Stomach (tissue), 19 donors: ENCODE results near the gene LMF2. TPM values are rescaled to one million over a fixed set of nuclear protein-coding genes. Genes with fewer than 3 reads are reported as not detected.

Experiments used
- DNase-seq, 2 donors: peaks; one replicate each; pipeline versions ENCODE4 v3.0.0 to v3.0.0-alpha.2; 2013 to 2019
- H3K27ac ChIP-seq, 5 donors: fragments of 200-600 bp in 4 of 5; sonication (generic) in 4 of 5; one replicate each; pipeline ENCODE4 v1.5.1; 2013 to 2019; ENCODE audit warnings: mild to moderate bottlenecking in 1 of 5, moderate library complexity in 1 of 5
- H3K27me3 ChIP-seq, 3 donors: fragments of 200-600 bp; sonication (generic); one replicate each; pipeline ENCODE4 v1.5.1; 2017 to 2019; ENCODE audit warnings: mixed run types in 1 of 3
- H3K36me3 ChIP-seq, 4 donors: fragments of 200-600 bp; sonication (generic); 1 replicate in 3 of 4; 2 replicates in 1 of 4; pipeline ENCODE4 v1.5.1; 2016 to 2019
- H3K4me1 ChIP-seq, 4 donors: fragments of 200-600 bp; sonication (generic); one replicate each; pipeline ENCODE4 v1.5.1; 2016 to 2019
- H3K4me3 ChIP-seq, 4 donors: fragments of 200-600 bp; sonication (generic) in 3 of 4; one replicate each; pipeline ENCODE4 v1.5.1; 2016 to 2019; ENCODE audit warnings: mild to moderate bottlenecking in 1 of 4
- H3K9me3 ChIP-seq, 4 donors: fragments of 200-600 bp; sonication (generic); one replicate each; pipeline ENCODE4 v1.5.1; 2016 to 2019
- EP300 ChIP-seq: sonication (generic); formaldehyde crosslinking; IDR thresholded peaks from one replicate; pipeline ENCODE4 v1.6.1; 2017; ENCODE audit warnings: antibody characterized with exemption
- POLR2A ChIP-seq, 4 donors: fragments of 450-650 bp; IDR thresholded peaks; one replicate each; pipeline ENCODE4 v1.6.1; 2016; ENCODE audit warnings: antibody characterized with exemption in 4 of 4, control low read depth in 2 of 4, mild to moderate bottlenecking in 1 of 4, moderate library complexity in 1 of 4
- POLR2AphosphoS5 ChIP-seq, 3 donors: sonication (generic); formaldehyde crosslinking; IDR thresholded peaks; one replicate each; pipeline ENCODE4 v1.6.1; 2016; ENCODE audit warnings: antibody characterized with exemption in 3 of 3
- WGBS, 5 donors: extraction: QIAGEN DNeasy Blood & Tissue Kit in 3 of 5; methylation state at CpG; one replicate each; pipeline versions ENCODE4 v1.1.5 to v1.1.7; 2013 to 2018; 5-methylcytosine and 5-hydroxymethylcytosine counted together
- intact Hi-C: fragments of 100-400 bp; cut with DNase I; formaldehyde crosslinking; loops from one replicate; pipeline ENCODE4 v1.15.1; 2023; ENCODE audit warnings: low total_unique reads
- long read RNA-seq, 10 donors: transcript quantifications; one replicate each; lab custom pipeline, GENCODE V29; 2026
- polyA plus RNA-seq, 3 donors: library from polyadenylated mRNA; stranded (reverse); fragments of 200-250 nt; gene quantifications; one replicate each; pipeline ENCODE4 v1.2.3, GENCODE V29; 2013
- total RNA-seq, 5 donors: library from RNA; depleted of rRNA; stranded (reverse); fragments of >200 nt; gene quantifications; one replicate each; pipeline versions ENCODE4 v1.1.0 to v1.2.3, GENCODE V29; 2014 to 2016
- TF ChIP-seq, protein P1 (sequence below), 7 experiments: fragments of 450-650 bp in 4 of 7; fragments of 200-600 bp in 3 of 7; sonication (generic) in 3 of 7; IDR thresholded peaks; one replicate each; pipeline ENCODE4 v1.5.1; 2016 to 2019; ENCODE audit warnings: antibody characterized with exemption in 7 of 7, control low read depth in 2 of 7, mild to moderate bottlenecking in 1 of 7
- donor health status: healthy with polysubstance abuse.
- donor health status: Bipolar disorder and iron deficiency.
- donor health status: healthy.

Gene LMF2, protein sequence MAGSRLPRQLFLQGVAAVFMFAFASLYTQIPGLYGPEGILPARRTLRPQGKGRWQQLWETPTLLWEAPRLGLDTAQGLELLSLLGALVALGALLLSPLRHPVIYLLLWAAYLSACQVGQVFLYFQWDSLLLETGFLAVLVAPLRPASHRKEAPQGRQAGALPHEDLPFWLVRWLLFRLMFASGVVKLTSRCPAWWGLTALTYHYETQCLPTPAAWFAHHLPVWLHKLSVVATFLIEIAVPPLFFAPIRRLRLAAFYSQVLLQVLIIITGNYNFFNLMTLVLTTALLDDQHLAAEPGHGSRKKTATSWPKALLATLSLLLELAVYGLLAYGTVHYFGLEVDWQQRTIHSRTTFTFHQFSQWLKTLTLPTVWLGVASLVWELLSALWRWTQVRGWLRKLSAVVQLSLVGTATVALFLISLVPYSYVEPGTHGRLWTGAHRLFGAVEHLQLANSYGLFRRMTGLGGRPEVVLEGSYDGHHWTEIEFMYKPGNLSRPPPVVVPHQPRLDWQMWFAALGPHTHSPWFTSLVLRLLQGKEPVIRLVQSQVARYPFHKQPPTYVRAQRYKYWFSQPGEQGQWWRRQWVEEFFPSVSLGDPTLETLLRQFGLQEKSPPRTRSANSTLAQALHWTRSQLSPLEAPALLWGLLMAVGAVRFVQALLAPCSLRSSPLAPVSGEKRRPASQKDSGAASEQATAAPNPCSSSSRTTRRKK
- total RNA-seq (100 to 1,000 TPM in 1 of 5 donors, 10 to 100 TPM in 4; 11.9 to 212 (median 58.5) TPM), polyA plus RNA-seq (10 to 100 TPM; 13.1 to 73.4 (median 25.6) TPM)
- long read RNA-seq, donor 1, partial matches to known transcripts, result 5 of 7 reads
- long read RNA-seq, donor 1, other reads (novel, unspliced or antisense), result 0 of 7 reads
- long read RNA-seq, donor 2, transcript LMF2-202 (14 exons, 2,582 nt), result major isoform, 6 of 8 reads
- long read RNA-seq, donor 2, partial matches to known transcripts, result 0 of 8 reads
- long read RNA-seq, donor 2, other reads (novel, unspliced or antisense), result 0 of 8 reads
- long read RNA-seq, donor 3, partial matches to known transcripts, result 0 of 2 reads
- long read RNA-seq, donor 3, other reads (novel, unspliced or antisense), result 0 of 2 reads
- long read RNA-seq, donor 4, result 0 reads
- long read RNA-seq, donor 5, transcript LMF2-202 (14 exons, 2,582 nt), result major isoform, 6 of 7 reads
- long read RNA-seq, donor 5, partial matches to known transcripts, result 0 of 7 reads
- long read RNA-seq, donor 5, other reads (novel, unspliced or antisense), result 0 of 7 reads
- long read RNA-seq, donor 6, transcript LMF2-202 (14 exons, 2,582 nt), result major isoform, 10 of 11 reads
- long read RNA-seq, donor 6, partial matches to known transcripts, result 0 of 11 reads
- long read RNA-seq, donor 6, other reads (novel, unspliced or antisense), result 0 of 11 reads
- long read RNA-seq, donor 7, partial matches to known transcripts, result 7 of 11 reads
- long read RNA-seq, donor 7, other reads (novel, unspliced or antisense), result 0 of 11 reads
- long read RNA-seq, donor 8, partial matches to known transcripts, result 0 of 3 reads
- long read RNA-seq, donor 8, other reads (novel, unspliced or antisense), result 0 of 3 reads
- long read RNA-seq, donor 9, partial matches to known transcripts, result 0 of 3 reads
- long read RNA-seq, donor 9, other reads (novel, unspliced or antisense), result 0 of 3 reads
- long read RNA-seq, donor 10, partial matches to known transcripts, result 0 of 2 reads
- long read RNA-seq, donor 10, other reads (novel, unspliced or antisense), result 0 of 2 reads

DNA sequence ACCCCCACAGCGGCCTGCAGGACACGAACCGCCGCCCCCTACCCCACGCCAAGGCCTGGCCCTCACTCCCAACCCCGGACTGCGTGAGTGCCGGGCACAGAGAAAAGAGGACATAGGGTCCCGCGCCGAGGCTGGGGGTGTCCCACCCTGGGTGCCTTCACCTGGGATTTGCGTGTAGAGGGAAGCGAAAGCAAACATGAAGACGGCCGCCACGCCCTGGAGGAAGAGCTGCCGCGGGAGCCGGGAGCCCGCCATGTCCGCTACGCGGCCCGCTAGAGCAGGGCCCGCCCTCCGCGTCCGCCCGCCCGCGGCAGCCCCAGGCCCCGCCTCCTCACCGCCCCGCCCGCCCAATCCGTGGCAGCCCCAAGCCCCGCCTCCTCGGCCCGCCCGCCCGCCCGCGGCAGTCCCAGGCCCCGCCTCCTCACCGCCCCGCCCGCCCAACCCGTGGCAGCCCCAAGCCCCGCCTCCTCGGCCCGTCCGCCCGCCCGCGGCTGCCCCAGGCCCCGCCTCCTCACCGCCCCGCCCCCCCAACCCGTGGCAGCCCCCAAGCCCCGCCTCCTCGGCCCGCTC, at the start of gene LMF2:
Gene LMF2 (minus strand): TSS at position 282 of the 570 bp plus-strand sequence. CDS start 27 bp downstream, at position 255.
- Histone ChIP-seq H3K27ac (peak within 1 kb of the TSS; percentile 91 to 99 (median 98)), H3K4me3 (peak within 1 kb of the TSS; percentile 81 to 99 (median 93)), H3K36me3 (peaks cover 27 to 47% (median 44%) of the 10 kb centered on the region in 4 donors), H3K4me1 (peaks cover 23 to 50% (median 40%) of the 10 kb centered on the region in 4 donors), H3K9me3 (no peaks in the 10 kb centered on the region), H3K27me3 (no peaks in the 10 kb centered on the region)
- intact Hi-C loops, result loop anchor here (10.0 kb wide), 1 partner anchor 253 kb away; the partner anchor contains the start of gene HDAC10
- 0 to 1% (median 1%) methylated on average over 11 to 57 of the region's 62 CpGs for WGBS, 5 donors
- DNase-seq, result peak in 1 of 2 donors; percentile 94
- TF ChIP-seq POLR2AphosphoS5 (IDR thresholded peaks at IDR 0.05) (peak in 2 of 3 donors; percentile 40 to 50), POLR2A (IDR thresholded peaks at IDR 0.05) (no peak)

DNA sequence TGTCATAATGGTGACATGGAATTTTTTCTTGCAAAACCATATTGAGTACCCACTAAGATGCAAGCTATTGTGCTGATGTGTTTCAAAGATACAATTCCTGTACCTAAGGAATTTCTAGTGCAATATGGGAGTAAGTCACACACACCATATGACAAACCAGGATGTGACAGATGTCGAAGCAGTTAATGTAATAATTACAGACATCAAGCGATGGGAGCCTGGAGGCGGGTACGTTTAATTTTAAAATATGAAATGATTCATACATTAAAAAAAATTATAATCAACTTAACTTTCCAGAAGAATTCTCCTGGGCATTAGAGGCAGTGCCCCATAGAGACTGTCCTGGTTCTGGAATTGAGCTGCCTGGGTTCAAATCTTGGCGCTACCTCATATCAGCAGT, 49.2 kb upstream of the LMF2 start:
- WGBS, 5 donors, result 84 to 92% (median 88%) methylated on average over 5 of the region's 5 CpGs
- TF ChIP-seq POLR2A (IDR thresholded peaks at IDR 0.05), result no peak
- no peaks in the 10 kb centered on the region for H3K27me3 ChIP-seq
- no peak overlapping the region for H3K4me3 ChIP-seq
- H3K36me3 ChIP-seq, result no peaks in the 10 kb centered on the region
- no peaks in the 10 kb centered on the region for H3K4me1 ChIP-seq
- H3K9me3 ChIP-seq, result no peaks in the 10 kb centered on the region
- H3K27ac ChIP-seq, result no peak overlapping the region
- intact Hi-C loops, result loop anchor here (10.0 kb wide), 1 partner anchor 58 kb away; no protein-coding TSS in a partner anchor
- no peak for DNase-seq

DNA sequence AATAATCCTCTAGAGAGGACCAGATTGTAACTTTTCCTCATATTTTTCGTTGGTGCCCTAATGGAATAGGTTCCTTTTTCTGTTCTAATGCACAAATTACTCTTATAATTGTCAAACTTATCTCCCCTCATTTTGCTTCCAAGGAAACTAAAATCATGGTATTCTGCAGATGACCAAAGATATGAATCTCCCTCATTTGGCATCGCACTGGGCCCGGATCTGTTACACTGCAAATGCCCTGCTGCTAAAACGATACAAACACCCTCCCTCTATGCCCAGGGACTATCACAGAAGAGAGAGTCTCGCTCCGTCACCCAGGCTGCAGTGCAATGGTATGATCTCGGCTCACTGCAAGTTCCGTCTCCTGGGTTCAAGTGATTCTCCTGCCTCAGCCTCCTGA, 45.8 kb upstream of the LMF2 start:
- H3K4me1 ChIP-seq, result peaks cover 9 to 16% (median 10%) of the 10 kb centered on the region in 4 donors
- no peak overlapping the region for H3K4me3 ChIP-seq
- DNase-seq, result no peak
- intact Hi-C loops, result loop anchor here (10.0 kb wide), 1 partner anchor 61 kb away; no protein-coding TSS in a partner anchor
- peaks cover 5 to 27% (median 11%) of the 10 kb centered on the region in 3 donors for H3K27me3 ChIP-seq
- 75 to 91% (median 84%) methylated on average over 8 of the region's 8 CpGs for WGBS, 5 donors
- TF ChIP-seq EP300, result no peak
- no peak for TF ChIP-seq POLR2A (IDR thresholded peaks at IDR 0.05)
- TF ChIP-seq POLR2AphosphoS5 (IDR thresholded peaks at IDR 0.05), result no peak
- TF ChIP-seq, protein P1, sequence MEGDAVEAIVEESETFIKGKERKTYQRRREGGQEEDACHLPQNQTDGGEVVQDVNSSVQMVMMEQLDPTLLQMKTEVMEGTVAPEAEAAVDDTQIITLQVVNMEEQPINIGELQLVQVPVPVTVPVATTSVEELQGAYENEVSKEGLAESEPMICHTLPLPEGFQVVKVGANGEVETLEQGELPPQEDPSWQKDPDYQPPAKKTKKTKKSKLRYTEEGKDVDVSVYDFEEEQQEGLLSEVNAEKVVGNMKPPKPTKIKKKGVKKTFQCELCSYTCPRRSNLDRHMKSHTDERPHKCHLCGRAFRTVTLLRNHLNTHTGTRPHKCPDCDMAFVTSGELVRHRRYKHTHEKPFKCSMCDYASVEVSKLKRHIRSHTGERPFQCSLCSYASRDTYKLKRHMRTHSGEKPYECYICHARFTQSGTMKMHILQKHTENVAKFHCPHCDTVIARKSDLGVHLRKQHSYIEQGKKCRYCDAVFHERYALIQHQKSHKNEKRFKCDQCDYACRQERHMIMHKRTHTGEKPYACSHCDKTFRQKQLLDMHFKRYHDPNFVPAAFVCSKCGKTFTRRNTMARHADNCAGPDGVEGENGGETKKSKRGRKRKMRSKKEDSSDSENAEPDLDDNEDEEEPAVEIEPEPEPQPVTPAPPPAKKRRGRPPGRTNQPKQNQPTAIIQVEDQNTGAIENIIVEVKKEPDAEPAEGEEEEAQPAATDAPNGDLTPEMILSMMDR (IDR thresholded peaks at IDR 0.05), result no peak
- H3K9me3 ChIP-seq, result no peaks in the 10 kb centered on the region
- no peak overlapping the region for H3K27ac ChIP-seq
- no peaks in the 10 kb centered on the region for H3K36me3 ChIP-seq

- TF ChIP-seq POLR2A (IDR thresholded peaks at IDR 0.05), result no peak
- no peak for TF ChIP-seq POLR2AphosphoS5 (IDR thresholded peaks at IDR 0.05)
- no peak for TF ChIP-seq EP300
- TF ChIP-seq, protein P1 (IDR thresholded peaks at IDR 0.05), result no peak
- H3K4me3 ChIP-seq, result no peak overlapping the region
- peaks cover 11 to 47% (median 26%) of the 10 kb centered on the region in 3 donors for H3K27me3 ChIP-seq
- no peaks in the 10 kb centered on the region for H3K9me3 ChIP-seq
- no peak for DNase-seq
- WGBS, 5 donors, result 87 to 98% (median 93%) methylated on average over 7 to 11 of the region's 11 CpGs
- no peaks in the 10 kb centered on the region for H3K36me3 ChIP-seq
- H3K27ac ChIP-seq, result no peak overlapping the region
- intact Hi-C loops, result loop anchor here (10.0 kb wide), 1 partner anchor 64 kb away; no protein-coding TSS in a partner anchor
- peaks cover 12 to 33% (median 19%) of the 10 kb centered on the region in 4 donors for H3K4me1 ChIP-seq
Measured at GRCh38 chr22:50551160-50551752, 43.8 kb upstream of the LMF2 start.
